LNCAP (cell line): ENCODE measurements around the gene RHBDD1.

ENCODE experiments used
- TF ChIP-seq, protein P1 (sequence below): fragments of 450-650 bp; IDR thresholded peaks from 2 replicates; pipeline ENCODE4 v1.5.1; 2017; ENCODE audit warnings: mild to moderate bottlenecking

The RHBDD1 gene

DNA sequence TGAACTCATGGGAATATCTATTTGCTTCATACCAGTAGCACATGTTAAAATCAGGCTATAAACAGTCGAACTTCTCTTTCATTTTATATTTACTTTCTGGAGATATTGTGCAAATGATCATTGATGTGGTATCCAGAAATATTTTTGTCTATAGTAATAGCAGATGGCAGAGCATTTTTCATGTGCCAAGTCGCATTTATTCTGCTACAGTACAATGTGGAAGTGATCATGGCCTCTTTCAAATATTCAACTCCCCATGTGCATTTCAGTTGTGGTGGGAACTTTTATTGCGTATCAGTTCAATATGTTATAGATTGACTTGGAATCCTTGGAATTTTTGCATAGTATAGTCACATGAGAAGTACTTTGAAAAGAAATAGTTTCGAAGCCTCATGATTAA, 57.4 kb downstream of the RHBDD1 start:
- TF ChIP-seq, protein P1, sequence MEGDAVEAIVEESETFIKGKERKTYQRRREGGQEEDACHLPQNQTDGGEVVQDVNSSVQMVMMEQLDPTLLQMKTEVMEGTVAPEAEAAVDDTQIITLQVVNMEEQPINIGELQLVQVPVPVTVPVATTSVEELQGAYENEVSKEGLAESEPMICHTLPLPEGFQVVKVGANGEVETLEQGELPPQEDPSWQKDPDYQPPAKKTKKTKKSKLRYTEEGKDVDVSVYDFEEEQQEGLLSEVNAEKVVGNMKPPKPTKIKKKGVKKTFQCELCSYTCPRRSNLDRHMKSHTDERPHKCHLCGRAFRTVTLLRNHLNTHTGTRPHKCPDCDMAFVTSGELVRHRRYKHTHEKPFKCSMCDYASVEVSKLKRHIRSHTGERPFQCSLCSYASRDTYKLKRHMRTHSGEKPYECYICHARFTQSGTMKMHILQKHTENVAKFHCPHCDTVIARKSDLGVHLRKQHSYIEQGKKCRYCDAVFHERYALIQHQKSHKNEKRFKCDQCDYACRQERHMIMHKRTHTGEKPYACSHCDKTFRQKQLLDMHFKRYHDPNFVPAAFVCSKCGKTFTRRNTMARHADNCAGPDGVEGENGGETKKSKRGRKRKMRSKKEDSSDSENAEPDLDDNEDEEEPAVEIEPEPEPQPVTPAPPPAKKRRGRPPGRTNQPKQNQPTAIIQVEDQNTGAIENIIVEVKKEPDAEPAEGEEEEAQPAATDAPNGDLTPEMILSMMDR: no peak

DNA sequence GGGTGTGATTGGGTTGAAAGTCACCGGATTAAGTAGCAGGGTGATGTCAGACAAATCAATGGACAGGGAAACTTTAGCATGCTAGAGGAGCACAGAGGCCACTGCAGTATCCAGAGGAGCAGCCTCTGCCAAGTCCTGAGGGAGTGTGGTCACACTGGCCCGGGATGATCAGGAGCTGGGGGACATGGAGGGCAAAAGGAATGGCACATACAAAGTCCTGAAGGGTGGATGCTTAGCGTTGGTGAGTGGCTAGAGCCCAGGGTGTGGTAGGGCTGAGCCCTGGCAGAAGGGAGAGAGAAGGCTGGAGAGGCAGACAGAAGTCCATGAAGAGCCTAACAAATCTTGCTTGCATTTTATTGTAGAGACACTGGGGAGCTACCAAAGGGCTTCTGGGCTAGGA, 58.9 kb downstream of the RHBDD1 start:
- TF ChIP-seq, protein P1: no peak

DNA sequence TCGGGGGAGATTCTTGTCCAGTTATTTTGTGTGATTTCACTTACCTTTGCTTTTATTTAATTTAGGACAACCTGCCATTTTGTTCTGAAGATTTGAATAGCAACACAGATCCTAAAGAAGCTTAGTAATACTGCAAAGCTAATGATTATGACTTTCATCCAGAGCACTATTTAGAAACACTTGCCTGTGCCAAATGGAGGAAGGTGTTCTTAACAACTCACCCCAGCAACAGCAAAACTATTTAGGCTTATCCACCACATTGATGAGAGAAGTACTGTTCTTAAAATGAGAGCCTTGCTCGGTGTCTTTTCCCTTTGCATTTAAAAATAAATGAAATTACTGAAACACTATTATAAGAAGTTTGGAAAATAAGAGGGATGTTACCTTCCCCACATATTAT, 59.7 kb downstream of the RHBDD1 start:
- TF ChIP-seq, protein P1: no peak

DNA sequence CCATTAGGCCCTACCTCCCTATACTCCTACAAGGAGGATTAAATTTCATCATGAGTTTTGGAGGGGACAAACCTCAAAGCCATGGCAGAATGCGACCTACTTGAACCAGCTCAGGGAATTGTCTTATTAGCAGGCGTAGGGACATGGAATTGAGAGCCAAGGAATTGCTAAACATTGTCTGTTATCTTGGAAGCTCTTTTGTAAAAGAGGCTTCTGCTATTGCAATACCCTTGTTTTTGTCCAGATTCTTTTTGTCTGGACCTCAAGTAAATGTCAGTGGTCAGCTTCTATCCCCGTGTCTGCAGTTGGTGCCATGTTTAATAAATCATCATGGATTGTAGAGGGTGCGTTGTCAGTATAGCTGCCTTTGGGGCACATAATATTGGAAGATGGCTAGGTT, 62.3 kb downstream of the RHBDD1 start:
- TF ChIP-seq, protein P1: no peak

DNA sequence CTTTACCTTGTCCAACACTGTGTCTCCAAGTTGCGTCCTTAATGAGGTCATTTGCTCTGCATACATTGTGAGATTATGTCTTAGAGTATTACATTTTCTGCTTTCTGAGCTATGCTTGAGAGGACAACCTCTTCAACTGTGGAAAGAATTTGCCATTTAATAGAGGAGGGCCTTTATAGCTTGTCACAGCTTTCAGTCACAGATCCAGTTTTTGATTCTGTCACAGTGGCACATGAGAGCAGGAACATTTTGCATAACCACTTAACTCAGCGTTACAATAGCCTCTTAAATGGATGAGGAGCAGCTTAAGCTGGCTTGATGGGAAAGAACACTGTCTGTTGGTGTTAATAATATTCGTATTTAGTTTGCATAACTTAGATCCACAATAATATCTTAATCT, 63.0 kb downstream of the RHBDD1 start:
- TF ChIP-seq, protein P1: no peak

DNA sequence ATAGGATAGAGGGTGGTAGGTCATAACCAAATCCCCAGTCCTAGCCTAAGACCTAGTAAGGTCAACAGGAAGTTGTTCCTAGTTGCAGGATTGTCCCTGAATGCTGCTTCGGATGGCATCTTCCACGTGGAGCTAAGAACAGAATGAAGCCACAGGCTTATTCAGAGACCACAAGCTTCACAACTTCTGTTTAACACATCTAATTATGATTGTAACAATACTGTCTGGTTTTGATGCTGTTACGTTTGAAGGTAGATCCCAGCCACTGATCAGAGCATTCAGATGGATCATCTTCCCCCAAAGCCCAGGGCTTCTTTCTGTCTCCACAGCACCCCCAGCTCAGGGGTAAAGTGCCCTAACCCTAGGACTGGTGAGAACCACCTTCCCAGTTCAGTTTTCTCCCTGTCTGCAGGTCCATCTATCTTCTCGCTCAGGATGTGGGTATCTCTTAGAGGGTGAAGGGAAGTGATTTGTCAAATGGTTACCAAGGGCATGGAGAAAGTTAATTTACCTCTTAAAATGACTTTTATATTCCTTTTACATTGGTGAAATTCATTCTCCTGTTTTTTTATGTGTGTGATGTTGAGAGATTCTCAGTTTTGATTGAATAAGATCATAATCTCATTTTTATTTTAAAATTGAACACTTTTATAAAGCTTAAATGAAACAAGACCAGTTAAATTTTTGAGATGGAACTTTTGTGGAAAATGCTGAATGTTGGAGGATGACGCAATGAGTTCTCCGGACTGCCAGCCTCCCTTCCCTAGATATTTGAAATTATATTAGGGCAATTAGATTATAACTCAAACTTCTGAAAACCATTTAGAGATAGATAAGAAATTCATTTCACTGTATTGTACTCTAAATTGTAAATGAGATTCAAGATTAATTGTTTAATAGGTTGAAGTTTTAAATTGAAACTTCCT, 66.5 kb downstream of the RHBDD1 start:
- TF ChIP-seq, protein P1: no peak

DNA sequence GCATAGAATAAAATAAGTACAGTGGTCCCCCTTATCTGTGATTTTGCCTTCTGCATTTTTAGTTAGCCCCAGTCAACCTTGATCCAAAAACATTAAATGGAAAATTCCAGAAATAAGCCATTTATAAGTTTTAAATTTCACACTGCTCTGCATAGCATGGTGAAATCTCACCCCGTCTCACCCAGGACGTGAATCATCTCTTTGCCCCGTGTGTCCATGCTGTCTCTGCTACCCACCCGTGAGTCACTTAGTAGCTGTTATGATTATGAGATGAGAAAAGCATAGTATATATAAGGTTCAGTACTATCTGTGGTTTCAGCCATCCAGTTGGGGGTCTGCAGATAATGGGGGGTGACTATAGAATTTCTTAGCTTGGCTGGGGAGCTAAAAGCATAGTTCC, 67.3 kb downstream of the RHBDD1 start:
- TF ChIP-seq, protein P1: no peak
